K562 (cell line): Measurements from ENCODE around the gene FRMPD1. TPM values are rescaled to one million over a fixed set of nuclear protein-coding genes. Genes with fewer than 3 reads are reported as not detected.

ENCODE experiments used
- ATAC-seq: fragments of 200-7000 bp; cut with Tn5 transposase; 3 replicates; pipeline ENCODE4 v1.9.1; 2020; ENCODE audit warnings: moderate library complexity
- BruUV-seq: library from RNA; stranded (reverse); fragments of 400-500 nt; replicated peaks from 2 replicates; lab custom pipeline; 2021; lab: Mats Ljungman, UMichigan
- CTCF ChIA-PET: fragments of 300-600 bp; formaldehyde crosslinking; extraction: SDS; loops from one replicate; lab custom pipeline; 2021; ENCODE audit warnings: low intra/inter-chr PET ratio; lab: Yijun Ruan, JAX
- POLR2A ChIA-PET: fragments of 300-600, 350-650 bp; sonication (Branson Sonifier 250); formaldehyde crosslinking; extraction: SDS; loops from one replicate; lab custom pipeline; 2021; ENCODE audit warnings: antibody characterized with exemption, inconsistent platforms; lab: Yijun Ruan, JAX
- DNase-seq, 4 experiments: peaks; one replicate each; pipeline versions ENCODE4 v3.0.0 to v3.0.0-alpha.2; 2011 to 2018; ENCODE audit warnings: low spot score in 3 of 4, mixed read lengths in 3 of 4; ENCODE audit errors: extremely low read depth in 1 of 4
- FAIRE-seq: peaks from 2 replicates; lab custom pipeline; 2011; peaks lifted over from hg19 to GRCh38; lab: Jason Lieb, UNC
- H2AFZ ChIP-seq: 2 replicates; pipeline ENCODE4 v1.6.0; 2011; ENCODE audit warnings: low read depth, low read length, control low read depth, inconsistent platforms
- H3K27ac ChIP-seq: fragments of 200-600 bp; 3 replicates; pipeline ENCODE4 v1.8.0; 2011; ENCODE audit warnings: low read depth, mild to moderate bottlenecking, control low read depth, inconsistent platforms, low read length, moderate library complexity, mixed read lengths; ENCODE audit errors: extremely low read depth
- H3K27me3 ChIP-seq, 2 experiments: fragments of 300-600 bp in 1 of 2; 2 replicates in 1 of 2; 3 replicates in 1 of 2; pipeline versions ENCODE4 v1.6.0 to v1.8.0; 2011; ENCODE audit warnings: inconsistent platforms in 2 of 2, low read length in 2 of 2, mild to moderate bottlenecking in 1 of 2, mixed read lengths in 1 of 2, moderate library complexity in 1 of 2; ENCODE audit not compliant: control insufficient read depth in 2 of 2, insufficient read depth in 2 of 2
- H3K36me3 ChIP-seq: fragments of 300-600 bp; 3 replicates; pipeline ENCODE4 v1.8.0; 2011; ENCODE audit warnings: mild to moderate bottlenecking, low read length, inconsistent platforms; ENCODE audit not compliant: control insufficient read depth, insufficient read depth
- H3K4me1 ChIP-seq, 2 experiments: fragments of 200-600 bp in 1 of 2; replicated peaks in 1 of 2; 2 replicates in 1 of 2; 3 replicates in 1 of 2; pipeline versions ENCODE4 v1.5.1 to v1.8.0; 2011; ENCODE audit warnings: inconsistent platforms in 2 of 2, low read length in 2 of 2, mild to moderate bottlenecking in 1 of 2, mixed read lengths in 1 of 2, moderate library complexity in 1 of 2; ENCODE audit not compliant: control insufficient read depth in 2 of 2, insufficient read depth in 2 of 2
- H3K4me2 ChIP-seq: 2 replicates; pipeline ENCODE4 v1.6.1; 2011; ENCODE audit warnings: low read length, control low read depth, inconsistent platforms, mixed read lengths; ENCODE audit not compliant: insufficient read depth
- H3K4me3 ChIP-seq: fragments of 200-600 bp; sonication (generic), shearing (Covaris generic); 2 replicates; pipeline ENCODE4 v1.5.1; 2016; ENCODE audit warnings: control low read depth, inconsistent platforms
- H3K79me2 ChIP-seq: fragments of 200-600 bp; 3 replicates; pipeline ENCODE4 v1.8.0; 2011; ENCODE audit warnings: low read length, inconsistent platforms; ENCODE audit not compliant: control insufficient read depth, insufficient read depth
- H3K9ac ChIP-seq, 2 experiments: 2 replicates each; pipeline versions ENCODE4 v1.6.0 to v1.6.1; 2011; ENCODE audit warnings: low read depth in 2 of 2, low read length in 2 of 2, control low read depth in 1 of 2, inconsistent platforms in 1 of 2, mild to moderate bottlenecking in 1 of 2, mixed read lengths in 1 of 2; ENCODE audit not compliant: insufficient read depth in 1 of 2
- H3K9me1 ChIP-seq: one replicate; pipeline ENCODE4 v1.6.0; 2011; ENCODE audit warnings: inconsistent platforms, mild to moderate bottlenecking, low read length, moderate library complexity; ENCODE audit not compliant: control insufficient read depth, insufficient read depth
- H3K9me3 ChIP-seq: replicated peaks from 2 replicates; pipeline ENCODE4 v1.5.1; 2011; ENCODE audit warnings: low read depth, low read length, inconsistent platforms; ENCODE audit not compliant: control insufficient read depth, insufficient read depth
- H4K20me1 ChIP-seq: replicated peaks from 2 replicates; pipeline ENCODE4 v1.6.1; 2011; ENCODE audit warnings: low read length, inconsistent platforms, mixed read lengths; ENCODE audit not compliant: control insufficient read depth, insufficient read depth
- CBX8 ChIP-seq: fragments of 200-600 bp; sonication (generic); IDR thresholded peaks from 2 replicates; pipeline ENCODE4 v1.6.1; 2012; ENCODE audit warnings: borderline replicate concordance, mixed run types, low read depth, mild to moderate bottlenecking, moderate library complexity, mixed read lengths, low read length, control low read depth, inconsistent platforms; ENCODE audit not compliant: poor library complexity, severe bottlenecking; ENCODE audit errors: extremely low read depth
- HDAC1 ChIP-seq, 2 experiments: fragments of 450-650 bp; IDR thresholded peaks; 2 replicates each; pipeline ENCODE4 v1.6.1; 2016 to 2017; ENCODE audit warnings: inconsistent platforms in 1 of 2, mild to moderate bottlenecking in 1 of 2, moderate library complexity in 1 of 2
- MXI1 ChIP-seq: IDR thresholded peaks from 2 replicates; pipeline ENCODE4 v1.6.1; 2011; ENCODE audit warnings: low read depth, mild to moderate bottlenecking, improper control_type of control experiment, low read length
- POLR2A ChIP-seq: fragments of 450-650 bp; conservative IDR thresholded peaks from 2 replicates; pipeline ENCODE4 v1.6.1; 2016
- RNF2 ChIP-seq: sonication (generic); IDR thresholded peaks from 2 replicates; pipeline ENCODE4 v1.6.1; 2016
- SIN3B ChIP-seq: fragments of 450-650 bp; IDR thresholded peaks from 2 replicates; pipeline ENCODE4 v1.6.1; 2017; ENCODE audit warnings: low read depth, mild to moderate bottlenecking, moderate library complexity
- SP1 ChIP-seq: sonication (generic); formaldehyde crosslinking; IDR thresholded peaks from 2 replicates; pipeline ENCODE4 v1.8.1; 2022; ENCODE audit warnings: mild to moderate bottlenecking, missing genetic modification reagents
- ZBED1 ChIP-seq: IDR thresholded peaks from 2 replicates; pipeline ENCODE4 v1.6.1; 2014
- ZBTB17 ChIP-seq: fragments of 450-650 bp; formaldehyde crosslinking; IDR thresholded peaks from 2 replicates; pipeline ENCODE4 v1.4.0; 2020; ENCODE audit warnings: mild to moderate bottlenecking
- ZBTB8A ChIP-seq: fragments of 450-650 bp; IDR thresholded peaks from 2 replicates; pipeline ENCODE4 v1.6.1; 2018; ENCODE audit warnings: mild to moderate bottlenecking, moderate library complexity; ENCODE audit not compliant: partially characterized antibody
- ZC3H4 ChIP-seq: sonication (generic); formaldehyde crosslinking; IDR thresholded peaks from 2 replicates; pipeline ENCODE4 v1.9.0; 2021; ENCODE audit warnings: missing genetic modification reagents, borderline replicate concordance
- ZFX ChIP-seq: sonication (generic); formaldehyde crosslinking; IDR thresholded peaks from 2 replicates; pipeline ENCODE4 v1.8.0; 2022; ENCODE audit warnings: mild to moderate bottlenecking, missing genetic modification reagents, moderate library complexity
- ZNF707 ChIP-seq: fragments of 250-450 bp; sonication (Bioruptor Pico); conservative IDR thresholded peaks from 2 replicates; pipeline ENCODE4 v1.8.0; 2022; ENCODE audit warnings: inconsistent platforms, mild to moderate bottlenecking, moderate library complexity
- WGBS: fragments of 100-300 bp; shearing (Covaris generic); methylation state at CpG from one replicate; pipeline ENCODE4 v1.1.6; 2016; ENCODE audit warnings: low coverage, mixed read lengths; ENCODE audit not compliant: insufficient coverage; ENCODE audit errors: missing lambda C conversion rate; 5-methylcytosine and 5-hydroxymethylcytosine counted together
- in situ Hi-C: fragments of 300-500 bp; cut with MboI; formaldehyde crosslinking; loops from 4 replicates; pipeline ENCODE4 v1.15.0; 2018; ENCODE audit warnings: inconsistent platforms, mixed read lengths
- intact Hi-C: fragments of 100-400 bp; cut with micrococcal nuclease; formaldehyde crosslinking; loops from 2 replicates; pipeline ENCODE4 v1.14.2; 2022
- polyA plus RNA-seq, 8 experiments: library from polyadenylated mRNA; depleted of rRNA in 4 of 8; stranded (reverse) in 5 of 8; unstranded in 3 of 8; fragments of >200 nt; fragmentation: Nextera tagmentation in 2 of 8; fragmentation: Illumina TruSeq in 1 of 8; extraction: Ambion mirVana in 2 of 8; extraction: Trizol in 1 of 8; gene quantifications; 2 replicates each; pipeline versions ENCODE4 v1.2.1 to v1.2.3, GENCODE V29; 2011 to 2014; ENCODE audit warnings: inconsistent platforms in 1 of 8, missing spikeins in 1 of 8
- total RNA-seq, 7 experiments: library from RNA; depleted of rRNA in 6 of 7; stranded (reverse); fragments of >200 nt in 6 of 7; fragmentation: Illumina TruSeq in 2 of 7; extraction: Trizol in 2 of 7; gene quantifications; 2 replicates each; pipeline versions ENCODE4 v1.2.1 to v1.2.3, GENCODE V29; 2011 to 2021; ENCODE audit warnings: low replicate concordance in 1 of 7
- TF ChIP-seq, protein P1 (sequence below): fragments of 250-450 bp; sonication (Bioruptor Pico); IDR thresholded peaks from 2 replicates; pipeline ENCODE4 v1.4.0; 2020
- TF ChIP-seq, protein P2 (sequence below): fragments of 250-450 bp; sonication (Bioruptor Pico); IDR thresholded peaks from 2 replicates; pipeline ENCODE4 v1.5.0; 2021
- TF ChIP-seq, protein P3 (sequence below): sonication (generic); formaldehyde crosslinking; IDR thresholded peaks from 2 replicates; pipeline ENCODE4 v1.9.0; 2022; ENCODE audit warnings: mild to moderate bottlenecking, missing genetic modification reagents

FRMPD1 gene
- total and polyA plus RNA-seq, 9 of the 15 experiments (the other 6 are each of a cell fraction or from before 2014, with no cell fraction given): not detected

DNA sequence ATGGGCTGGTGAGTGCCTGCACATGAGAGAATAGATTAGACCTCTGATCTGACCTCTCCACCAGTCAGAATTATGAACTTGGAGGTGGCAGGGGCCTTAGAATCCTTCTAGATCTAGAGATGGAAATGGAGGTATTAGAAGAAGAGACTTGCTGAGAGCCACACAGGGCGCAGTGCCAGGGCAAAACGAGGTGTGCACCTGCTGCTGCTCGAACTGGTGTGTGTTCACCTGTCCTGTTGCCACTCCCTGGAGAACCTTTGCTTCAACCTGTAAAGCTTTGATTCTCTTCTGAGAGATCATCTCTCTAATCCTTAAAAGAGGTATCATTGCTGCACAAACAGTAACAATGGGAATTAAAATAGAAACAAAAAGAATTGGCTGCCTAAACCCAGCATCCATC, 24.9 kb downstream of the FRMPD1 start:
- no TSS peak for BruUV-seq
- H3K27me3 ChIP-seq: peaks cover 48 to 51% of the 10 kb centered on the region in 2 experiments

DNA sequence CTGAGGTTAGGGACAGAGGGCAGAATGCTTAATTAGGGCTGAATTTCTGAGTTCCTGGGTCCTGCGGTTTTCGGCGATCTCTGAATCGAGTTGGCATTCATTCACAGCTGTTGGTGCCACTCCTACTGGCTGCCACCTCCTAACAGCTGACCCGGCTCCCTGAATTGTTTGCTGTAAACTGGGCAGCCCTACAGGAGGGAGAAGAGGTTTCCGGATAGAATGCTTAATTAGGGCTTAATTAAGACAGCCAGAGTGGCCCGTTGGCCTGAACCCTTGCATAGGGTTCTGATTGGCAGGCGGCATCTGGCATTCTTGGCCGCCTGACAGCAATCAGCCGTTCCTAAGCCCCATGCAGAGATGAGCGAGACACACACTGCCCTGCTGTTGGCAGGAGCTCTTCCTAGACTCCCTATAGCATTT, 25.7 kb downstream of the FRMPD1 start:
- POLR2A ChIA-PET: interaction anchor here (1.0 to 2.3 kb wide), 6 partner anchors 10 to 49 kb away, joined by 3 to 8 read pairs (median 4); no protein-coding TSS in a partner anchor
- TF ChIP-seq, protein P1, sequence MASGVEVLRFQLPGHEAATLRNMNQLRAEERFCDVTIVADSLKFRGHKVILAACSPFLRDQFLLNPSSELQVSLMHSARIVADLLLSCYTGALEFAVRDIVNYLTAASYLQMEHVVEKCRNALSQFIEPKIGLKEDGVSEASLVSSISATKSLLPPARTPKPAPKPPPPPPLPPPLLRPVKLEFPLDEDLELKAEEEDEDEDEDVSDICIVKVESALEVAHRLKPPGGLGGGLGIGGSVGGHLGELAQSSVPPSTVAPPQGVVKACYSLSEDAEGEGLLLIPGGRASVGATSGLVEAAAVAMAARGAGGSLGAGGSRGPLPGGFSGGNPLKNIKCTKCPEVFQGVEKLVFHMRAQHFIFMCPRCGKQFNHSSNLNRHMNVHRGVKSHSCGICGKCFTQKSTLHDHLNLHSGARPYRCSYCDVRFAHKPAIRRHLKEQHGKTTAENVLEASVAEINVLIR: no peak
- TF ChIP-seq ZBTB8A (no peak), SIN3B (no peak), HDAC1 (IDR thresholded peaks at IDR 0.05) (no peak), CBX8 (no peak), ZC3H4 (CRISPR knock-in tag) (no peak), POLR2A (no peak), SP1 (CRISPR knock-in tag) (no peak), ZFX (CRISPR knock-in tag) (no peak), MXI1 (no peak), RNF2 (no peak), ZBED1 (no peak), ZBTB17 (CRISPR knock-in tag) (no peak)
- TF ChIP-seq, protein P2, sequence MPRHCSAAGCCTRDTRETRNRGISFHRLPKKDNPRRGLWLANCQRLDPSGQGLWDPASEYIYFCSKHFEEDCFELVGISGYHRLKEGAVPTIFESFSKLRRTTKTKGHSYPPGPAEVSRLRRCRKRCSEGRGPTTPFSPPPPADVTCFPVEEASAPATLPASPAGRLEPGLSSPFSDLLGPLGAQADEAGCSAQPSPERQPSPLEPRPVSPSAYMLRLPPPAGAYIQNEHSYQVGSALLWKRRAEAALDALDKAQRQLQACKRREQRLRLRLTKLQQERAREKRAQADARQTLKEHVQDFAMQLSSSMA: no peak
- no peak overlapping the region for H2AFZ ChIP-seq
- no peaks in the 10 kb centered on the region for H3K9me3 ChIP-seq
- H3K27me3 ChIP-seq: peaks cover 47% of the 10 kb centered on the region in 2 experiments
- no peak overlapping the region for H3K4me2 ChIP-seq
- H3K4me3 ChIP-seq: no peak overlapping the region
- no TSS peak for BruUV-seq
- peaks cover 3 to 5% of the 10 kb centered on the region in 2 experiments; a peak in 2 of 5 replicates for H3K4me1 ChIP-seq
- intact Hi-C loops (no loop called here), in situ Hi-C loops (no loop called here)
- DNase-seq: no peak
- WGBS: 3% methylated on average over 11 of the region's 11 CpGs
- H3K79me2 ChIP-seq: no peaks in the 10 kb centered on the region
- no peak for FAIRE-seq
- no peaks in the 10 kb centered on the region for H3K36me3 ChIP-seq
- CTCF ChIA-PET: no interaction called here
- peaks cover 10% of the 10 kb centered on the region; the same call in 1 of the 2 replicates for H4K20me1 ChIP-seq
- no peak overlapping the region for H3K27ac ChIP-seq
- H3K9me1 ChIP-seq: peaks cover 5% of the 10 kb centered on the region
- ATAC-seq: no peak
- H3K9ac ChIP-seq: no peak overlapping the region

More for the DNA sequence above, 24.9 kb downstream of the FRMPD1 start:
- peaks cover 3 to 5% of the 10 kb centered on the region in 2 experiments; a peak in 2 of 5 replicates for H3K4me1 ChIP-seq
- TF ChIP-seq ZNF707: no peak
- TF ChIP-seq, protein P3, sequence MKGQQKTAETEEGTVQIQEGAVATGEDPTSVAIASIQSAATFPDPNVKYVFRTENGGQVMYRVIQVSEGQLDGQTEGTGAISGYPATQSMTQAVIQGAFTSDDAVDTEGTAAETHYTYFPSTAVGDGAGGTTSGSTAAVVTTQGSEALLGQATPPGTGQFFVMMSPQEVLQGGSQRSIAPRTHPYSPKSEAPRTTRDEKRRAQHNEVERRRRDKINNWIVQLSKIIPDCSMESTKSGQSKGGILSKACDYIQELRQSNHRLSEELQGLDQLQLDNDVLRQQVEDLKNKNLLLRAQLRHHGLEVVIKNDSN: no peak
- H4K20me1 ChIP-seq: peaks cover 10% of the 10 kb centered on the region; the same call in 1 of the 2 replicates
- intact Hi-C loops (no loop called here), in situ Hi-C loops (no loop called here)
- no peak overlapping the region for H3K27ac ChIP-seq
- ChIA-PET POLR2A (interaction anchor here (1.0 to 2.3 kb wide), 4 partner anchors 11 to 50 kb away, joined by 3 to 8 read pairs (median 5); no protein-coding TSS in a partner anchor), CTCF (no interaction called here)
- H3K9ac ChIP-seq: no peak overlapping the region
- FAIRE-seq: no peak
- H3K9me1 ChIP-seq: peaks cover 5% of the 10 kb centered on the region
- H3K4me2 ChIP-seq: no peak overlapping the region
- ATAC-seq: no peak
- 0% methylated on average over 3 of the region's 3 CpGs for WGBS
- no peaks in the 10 kb centered on the region for H3K36me3 ChIP-seq
- H3K79me2 ChIP-seq: no peaks in the 10 kb centered on the region
- DNase-seq: no peak
- H3K4me3 ChIP-seq: no peak overlapping the region
- no peak overlapping the region for H2AFZ ChIP-seq
- H3K9me3 ChIP-seq: no peaks in the 10 kb centered on the region
